HT-29 (cell line): Measurements from ENCODE around the gene CREB3L4. TPM values are rescaled to one million over a fixed set of nuclear protein-coding genes. Genes with fewer than 3 reads are reported as not detected.
A peak's percentile ranks its signal among the peaks of the same experiment; 100 is the strongest.
"Not testable (repeated sequence)": the region's sequence is repeated elsewhere in the genome, so short reads cannot be mapped to it uniquely, and the experiment has no call there.

Source experiments
- DNase-seq: peaks from one replicate; pipeline ENCODE4 v3.0.0-alpha.2; 2015; ENCODE audit warnings: low spot score
- total RNA-seq: library from RNA; depleted of rRNA; stranded (reverse); fragments of >200 nt; shearing (Covaris generic); gene quantifications from 2 replicates; pipeline ENCODE4 v1.2.3, GENCODE V29; 2014

Gene CREB3L4
- total RNA-seq, 1 experiment from 2014 or later, result 23.2 TPM

- DNase-seq, result no peak
Observed at GRCh38 chr1:153984123-153984894, 16.6 kb downstream of the CREB3L4 start.

GRCh38 chr1:153985341-153985912 is 17.7 kb downstream of the CREB3L4 start:
- DNase-seq, result no peak

DNA sequence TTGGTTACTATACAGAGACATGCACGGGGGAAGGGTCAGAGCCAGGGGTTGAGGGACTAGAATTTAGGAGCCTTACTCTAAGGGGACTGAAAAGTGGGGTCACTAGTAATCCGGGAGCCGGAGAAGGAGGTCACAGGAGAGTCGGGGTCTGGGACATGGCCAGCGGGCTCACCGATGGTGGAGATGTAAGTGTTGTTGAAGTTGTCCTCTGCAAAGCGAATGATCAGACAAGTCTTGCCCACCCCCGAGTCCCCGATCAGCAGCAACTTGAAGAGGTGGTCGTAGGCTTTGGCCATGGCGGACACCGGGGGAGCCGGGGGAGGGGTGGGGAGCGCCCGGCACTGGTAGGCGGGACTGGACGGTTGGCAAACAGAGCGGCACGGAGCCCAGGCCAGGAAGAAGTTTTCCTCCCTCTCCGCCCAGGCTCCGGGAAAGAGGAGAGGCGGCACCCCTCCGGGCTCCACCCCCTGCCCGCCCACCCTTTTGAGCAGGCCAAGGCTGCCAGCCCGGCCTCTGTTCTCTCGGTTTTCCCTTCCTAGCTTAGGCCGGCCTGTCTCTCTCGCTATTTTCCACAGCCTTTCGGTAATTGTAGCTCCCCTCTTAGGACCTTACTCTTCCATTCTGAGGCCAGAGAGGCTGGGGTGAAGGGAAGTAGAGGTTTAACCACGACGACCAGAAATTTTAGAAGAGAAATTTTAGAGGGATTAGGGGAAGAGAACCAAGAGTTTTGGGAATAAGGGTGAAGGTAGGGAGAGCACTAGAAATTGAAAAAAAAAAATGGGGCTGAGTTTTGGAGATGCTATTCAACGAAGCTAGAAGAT is 18.4 kb downstream of the CREB3L4 start, which contains the start of gene RAB13:
Gene RAB13 (minus strand): TSS at position 399 of the 821 bp plus-strand sequence. CDS start 103 bp downstream, at position 296.
- DNase-seq, result peak; percentile 84

DNA sequence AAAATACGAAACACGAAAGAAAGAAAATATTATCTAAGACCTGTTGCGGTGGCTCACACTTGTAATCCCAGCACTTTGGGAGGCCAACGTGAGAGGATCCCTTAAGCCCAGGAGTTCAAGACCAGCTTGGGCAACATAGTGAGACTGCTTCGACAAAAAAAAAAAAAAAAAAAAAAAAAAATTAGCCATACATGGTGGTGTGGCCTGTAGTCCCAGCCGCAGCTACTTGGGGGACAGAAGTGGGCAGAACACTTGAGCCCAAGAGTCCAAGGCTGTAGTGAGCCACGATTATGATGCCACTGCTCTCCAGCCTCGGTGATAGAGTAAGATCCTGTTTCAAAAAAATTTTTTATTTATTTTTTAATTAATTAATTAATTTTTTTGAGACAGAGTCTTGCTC is 19.9 kb downstream of the CREB3L4 start:
- no peak for DNase-seq

DNA sequence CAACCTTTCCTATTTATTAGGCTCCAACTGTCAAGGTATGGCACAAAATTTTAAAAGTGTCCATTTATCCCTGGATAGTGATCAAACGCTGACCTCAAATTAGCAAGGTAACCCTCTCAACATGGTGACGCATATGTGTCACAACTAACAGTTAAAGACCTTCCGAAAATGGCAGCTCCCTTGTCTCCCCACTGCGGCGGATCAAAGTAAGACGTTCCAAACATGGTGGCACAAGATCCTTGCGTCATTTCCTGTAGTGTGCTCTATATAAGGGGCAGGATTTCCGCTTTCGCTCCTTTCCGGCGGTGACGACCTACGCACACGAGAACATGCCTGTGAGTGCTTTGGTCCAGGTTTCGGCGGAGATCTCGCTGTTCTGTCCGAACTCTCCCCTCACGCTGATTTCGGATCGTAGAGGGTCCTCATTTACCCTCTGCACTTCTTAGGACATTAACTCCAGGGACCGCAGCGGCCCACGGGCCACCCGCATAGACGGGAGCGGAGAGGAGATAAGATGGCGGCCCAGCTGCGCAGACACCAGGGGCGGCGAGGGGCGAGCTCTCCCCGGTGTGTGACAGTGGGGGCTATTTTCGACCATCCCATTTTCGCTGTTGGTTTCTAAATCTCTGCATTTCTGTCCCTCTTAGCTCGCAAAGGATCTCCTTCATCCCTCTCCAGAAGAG is 22.9 kb downstream of the CREB3L4 start, which contains the start of gene RPS27:
Gene RPS27 (plus strand): TSS at position 295 of the 683 bp plus-strand sequence. CDS start 35 bp downstream, at position 330.
- DNase-seq, result peak; percentile 99

- no peak for DNase-seq
Observed at GRCh38 chr1:153991151-153991630, 23.5 kb downstream of the CREB3L4 start.

GRCh38 chr1:153991806-153992205 is 24.1 kb downstream of the CREB3L4 start:
- no peak for DNase-seq

DNA sequence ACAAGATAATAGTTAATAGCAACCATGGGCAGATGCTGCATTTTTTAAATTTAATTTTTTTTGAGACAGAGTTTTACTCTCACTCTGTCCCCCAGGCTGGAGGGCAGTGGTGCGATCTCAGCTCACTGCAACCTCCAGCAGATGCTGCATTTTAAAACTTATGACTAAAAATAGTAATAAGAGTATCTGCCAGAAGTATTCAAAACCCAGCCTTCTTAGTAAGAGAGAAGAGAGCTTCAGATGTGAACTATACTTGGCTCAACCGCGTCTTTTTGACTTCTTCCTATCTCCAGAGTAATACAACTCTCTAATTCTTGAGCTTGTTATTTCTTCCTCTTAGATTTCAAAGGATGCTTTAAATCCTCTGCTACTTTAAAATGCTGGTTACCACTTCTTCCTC is 27.5 kb downstream of the CREB3L4 start:
- no peak for DNase-seq

GRCh38 chr1:153995640-153996039 is 27.9 kb downstream of the CREB3L4 start:
- no peak for DNase-seq

- DNase-seq, result not testable (repeated sequence)
Observed at GRCh38 chr1:153996882-153997281, 29.2 kb downstream of the CREB3L4 start.

- no peak for DNase-seq
Observed at GRCh38 chr1:154000420-154000819, 32.7 kb downstream of the CREB3L4 start.

DNA sequence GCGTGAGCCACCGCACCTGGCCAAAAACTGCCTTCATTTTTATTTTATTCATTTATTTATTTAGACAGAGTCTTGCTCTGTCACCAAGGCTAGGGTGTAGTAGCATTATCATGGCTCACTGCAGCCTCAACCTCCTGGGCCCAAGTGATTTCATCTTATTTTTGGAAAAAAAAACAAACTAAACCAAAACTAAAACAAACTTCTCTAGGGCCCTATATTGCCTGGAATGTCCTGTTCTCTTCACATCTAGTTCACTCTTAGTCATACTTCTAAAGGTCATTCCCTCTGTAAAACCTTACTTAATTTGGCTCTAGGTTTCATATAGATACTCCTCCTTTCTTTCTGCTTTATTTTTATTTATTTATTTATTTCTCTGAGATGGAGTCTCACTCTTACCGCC is 38.4 kb downstream of the CREB3L4 start:
- DNase-seq, result no peak

DNA sequence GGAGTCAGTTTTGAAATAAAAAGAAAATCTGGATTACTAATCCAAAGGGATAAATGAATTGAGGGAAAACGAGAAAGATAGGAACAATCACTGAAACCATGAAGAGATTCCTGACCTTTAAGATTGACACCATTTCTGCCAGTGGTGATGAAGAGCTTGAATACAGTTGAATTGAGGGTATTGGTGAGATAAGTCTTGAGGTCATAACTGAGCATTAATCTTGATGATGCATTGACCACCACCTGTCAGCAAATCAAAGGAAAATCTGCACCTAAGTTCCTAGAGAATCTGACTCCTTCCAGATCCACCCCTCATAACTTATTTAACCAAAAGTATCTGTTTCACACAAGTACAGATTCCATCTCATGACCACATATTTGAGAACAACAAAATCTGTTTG is 44.4 kb downstream of the CREB3L4 start:
- no peak for DNase-seq

DNA sequence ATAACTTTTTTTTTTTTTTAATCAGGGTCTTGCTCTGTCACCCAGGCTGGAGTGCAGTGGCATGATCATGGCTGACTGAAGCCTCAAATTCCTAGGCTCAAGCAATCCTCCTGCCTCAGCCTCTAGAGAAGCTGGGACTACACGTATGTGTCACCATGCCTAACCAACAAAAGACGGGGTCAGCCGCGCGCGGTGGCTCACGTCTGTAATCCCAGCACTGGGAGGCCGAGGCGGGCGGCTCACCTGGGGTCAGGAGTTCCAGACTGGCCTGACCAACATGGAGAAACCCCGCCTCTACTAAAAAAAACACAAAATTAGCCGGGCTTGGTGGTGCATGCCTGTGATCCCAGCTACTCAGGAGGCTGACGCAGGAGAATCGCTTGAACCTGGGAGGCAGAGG is 44.8 kb downstream of the CREB3L4 start:
- not testable (repeated sequence) for DNase-seq

GRCh38 chr1:154014154-154014907 is 46.6 kb downstream of the CREB3L4 start:
- peak; percentile 39 for DNase-seq

DNA sequence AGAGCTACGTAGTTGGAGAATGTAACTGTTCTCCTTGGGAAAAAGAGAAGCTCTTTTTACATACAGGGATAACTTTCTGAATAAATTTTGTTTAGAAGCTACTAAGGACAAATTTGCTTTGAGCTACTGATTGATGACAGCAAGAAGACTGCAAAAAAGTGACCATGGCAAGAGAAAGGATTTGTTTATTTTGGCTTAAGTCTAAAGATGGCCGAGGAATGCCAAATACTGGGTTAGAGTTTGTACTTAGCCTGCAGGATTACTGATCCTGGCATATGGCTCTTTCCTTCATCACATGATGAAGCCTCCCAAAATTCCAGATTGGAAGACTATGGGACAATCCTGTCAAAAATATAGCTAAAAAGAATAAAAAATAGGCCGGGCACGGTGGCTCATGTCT is 51.6 kb downstream of the CREB3L4 start:
- DNase-seq, result no peak

GRCh38 chr1:154019940-154020339 is 52.2 kb downstream of the CREB3L4 start:
- no peak for DNase-seq
